Measurements from ENCODE around the gene EML5. TPM values are rescaled to one million over a fixed set of nuclear protein-coding genes. Genes with fewer than 3 reads are reported as not detected.

Gene EML5
- total and polyA plus RNA-seq, 9 donors: 5.7 to 86.5 (median 29.5) TPM

DNA sequence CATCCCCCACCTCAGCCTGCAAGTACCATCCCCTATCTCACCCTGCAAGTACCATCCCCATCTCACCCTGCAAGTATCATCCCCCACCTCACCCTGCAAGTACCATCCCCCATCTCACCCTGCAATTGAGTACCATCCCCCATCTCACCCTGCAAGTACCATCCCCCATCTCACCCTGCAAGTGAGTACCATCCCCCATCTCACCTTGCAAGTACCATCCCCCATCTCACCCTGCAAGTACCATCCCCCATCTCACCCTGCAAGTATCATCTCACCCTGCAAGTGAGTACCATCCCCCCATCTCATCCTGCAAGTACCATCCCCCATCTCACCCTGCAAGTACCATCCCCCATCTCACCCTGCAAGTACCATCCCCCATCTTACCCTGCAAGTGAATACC is 184.9 kb downstream of the EML5 start:
- Histone ChIP-seq H3K9me3 (no peaks in the 10 kb centered on the region), H3K4me1 (ENCODE audit: insufficient read depth) (no peaks in the 10 kb centered on the region), H3K4me3 (no peak overlapping the region), H3K36me3 (peaks cover 2% of the 10 kb centered on the region), H3K27me3 (no peaks in the 10 kb centered on the region), H3K27ac (no peak overlapping the region)
- no peak for DNase-seq
- no peak for TF ChIP-seq POLR2A (IDR thresholded peaks at IDR 0.05)
- TF ChIP-seq, protein P1, sequence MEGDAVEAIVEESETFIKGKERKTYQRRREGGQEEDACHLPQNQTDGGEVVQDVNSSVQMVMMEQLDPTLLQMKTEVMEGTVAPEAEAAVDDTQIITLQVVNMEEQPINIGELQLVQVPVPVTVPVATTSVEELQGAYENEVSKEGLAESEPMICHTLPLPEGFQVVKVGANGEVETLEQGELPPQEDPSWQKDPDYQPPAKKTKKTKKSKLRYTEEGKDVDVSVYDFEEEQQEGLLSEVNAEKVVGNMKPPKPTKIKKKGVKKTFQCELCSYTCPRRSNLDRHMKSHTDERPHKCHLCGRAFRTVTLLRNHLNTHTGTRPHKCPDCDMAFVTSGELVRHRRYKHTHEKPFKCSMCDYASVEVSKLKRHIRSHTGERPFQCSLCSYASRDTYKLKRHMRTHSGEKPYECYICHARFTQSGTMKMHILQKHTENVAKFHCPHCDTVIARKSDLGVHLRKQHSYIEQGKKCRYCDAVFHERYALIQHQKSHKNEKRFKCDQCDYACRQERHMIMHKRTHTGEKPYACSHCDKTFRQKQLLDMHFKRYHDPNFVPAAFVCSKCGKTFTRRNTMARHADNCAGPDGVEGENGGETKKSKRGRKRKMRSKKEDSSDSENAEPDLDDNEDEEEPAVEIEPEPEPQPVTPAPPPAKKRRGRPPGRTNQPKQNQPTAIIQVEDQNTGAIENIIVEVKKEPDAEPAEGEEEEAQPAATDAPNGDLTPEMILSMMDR (IDR thresholded peaks at IDR 0.05): no peak
- TF ChIP-seq EP300 (IDR thresholded peaks at IDR 0.05): no peak
- intact Hi-C loops (cut with DNase I): no loop called here

DNA sequence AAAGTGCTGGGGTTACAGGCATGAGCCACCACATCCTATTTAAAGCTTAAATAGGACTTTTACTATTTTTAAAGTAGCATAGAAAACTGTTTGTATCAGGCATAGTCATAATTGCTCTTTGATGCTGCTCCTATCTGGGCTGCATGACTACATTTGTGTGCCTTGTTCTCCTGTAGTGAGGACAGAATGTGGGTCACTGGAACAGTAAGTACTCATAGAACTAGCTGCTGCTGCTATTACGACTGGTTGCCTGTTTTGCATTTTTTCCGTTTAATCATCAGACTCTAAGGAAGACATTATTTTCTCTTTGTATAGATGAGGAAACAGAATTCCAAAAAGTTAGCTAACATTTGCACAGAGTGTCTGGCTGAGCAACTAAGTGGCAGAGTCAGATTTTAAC is 187.2 kb downstream of the EML5 start:
- Histone ChIP-seq H3K27ac (no peak overlapping the region), H3K9me3 (no peaks in the 10 kb centered on the region), H3K4me3 (no peak overlapping the region), H3K4me1 (ENCODE audit: insufficient read depth) (no peaks in the 10 kb centered on the region), H3K36me3 (peaks cover 2% of the 10 kb centered on the region), H3K27me3 (no peaks in the 10 kb centered on the region)
- intact Hi-C loops (cut with DNase I): no loop called here
- DNase-seq: no peak
- 52 to 63% (median 56%) methylated on average over 2 of the region's 2 CpGs for WGBS, 3 donors
- TF ChIP-seq POLR2A (IDR thresholded peaks at IDR 0.05) (no peak), EP300 (IDR thresholded peaks at IDR 0.05) (no peak)
- TF ChIP-seq, protein P1 (IDR thresholded peaks at IDR 0.05): no peak

DNA sequence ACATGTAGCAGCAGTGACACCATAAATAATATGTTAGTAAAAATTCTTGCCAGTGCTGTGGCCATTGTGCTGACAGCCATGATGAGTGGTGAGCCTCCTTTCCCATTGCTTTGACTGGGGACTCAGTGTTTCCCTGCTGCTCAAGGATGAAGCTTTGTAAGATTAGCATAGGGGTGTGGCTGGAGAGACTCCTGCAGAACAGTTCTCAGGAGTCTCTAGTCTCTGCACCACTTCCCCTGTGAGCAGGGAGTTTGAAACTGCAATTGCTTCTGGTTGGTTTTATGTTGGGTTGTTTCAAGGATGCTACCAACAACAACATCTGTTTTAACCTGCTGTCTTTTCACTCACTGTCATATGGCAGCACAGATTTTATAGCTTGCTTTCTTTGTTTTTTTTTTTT is 188.5 kb downstream of the EML5 start:
- TF ChIP-seq EP300 (IDR thresholded peaks at IDR 0.05) (no peak), POLR2A (IDR thresholded peaks at IDR 0.05) (no peak)
- TF ChIP-seq, protein P1 (IDR thresholded peaks at IDR 0.05): no peak
- Histone ChIP-seq H3K36me3 (no peaks in the 10 kb centered on the region), H3K27ac (no peak overlapping the region), H3K9me3 (no peaks in the 10 kb centered on the region), H3K27me3 (no peaks in the 10 kb centered on the region), H3K4me1 (ENCODE audit: insufficient read depth) (no peaks in the 10 kb centered on the region), H3K4me3 (no peak overlapping the region)
- DNase-seq: no peak
- intact Hi-C loops (cut with DNase I): no loop called here

DNA sequence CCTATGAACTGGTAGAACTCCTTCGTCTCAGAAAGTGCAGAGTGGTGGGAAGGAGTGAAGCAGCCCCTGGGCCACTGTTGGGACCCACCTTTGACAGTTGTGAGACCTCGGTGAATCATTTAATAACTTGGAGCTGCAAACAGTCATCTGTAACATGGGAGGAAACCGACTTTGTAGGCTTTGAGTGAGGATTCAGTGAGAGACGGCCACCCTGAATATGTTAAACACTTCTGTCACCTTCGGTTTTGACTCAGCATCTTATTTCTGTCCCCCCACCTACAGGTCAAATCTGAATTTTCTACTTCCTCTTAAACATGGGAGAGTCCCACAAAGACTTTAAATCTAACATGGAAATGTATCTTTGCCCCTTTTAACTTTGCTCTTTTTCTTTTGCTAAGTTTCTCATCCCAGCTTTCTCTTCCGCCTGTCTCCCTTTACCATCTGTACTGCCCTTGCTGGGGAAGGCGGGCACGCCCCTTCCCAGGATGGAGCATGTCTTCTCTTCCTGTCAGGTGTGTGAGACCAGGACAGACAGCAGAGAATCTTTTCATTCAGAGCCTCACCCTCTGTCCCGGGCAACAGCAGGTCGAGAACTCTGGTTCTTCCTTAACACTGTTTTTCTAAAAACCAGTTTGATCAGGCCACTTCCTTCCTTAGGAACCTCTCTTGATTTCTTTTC is 192.9 kb downstream of the EML5 start:
- no peaks in the 10 kb centered on the region for H3K27me3 ChIP-seq
- intact Hi-C loops (cut with DNase I): no loop called here
- H3K4me3 ChIP-seq: no peak overlapping the region
- no peaks in the 10 kb centered on the region for H3K9me3 ChIP-seq
- 86 to 89% (median 88%) methylated on average over 10 of the region's 10 CpGs for WGBS, 3 donors
- no peaks in the 10 kb centered on the region for H3K4me1 ChIP-seq (ENCODE audit: insufficient read depth)
- H3K36me3 ChIP-seq: no peaks in the 10 kb centered on the region
- TF ChIP-seq, protein P1 (IDR thresholded peaks at IDR 0.05): no peak
- TF ChIP-seq POLR2A (IDR thresholded peaks at IDR 0.05): no peak
- no peak for TF ChIP-seq EP300 (IDR thresholded peaks at IDR 0.05)
- H3K27ac ChIP-seq: no peak overlapping the region
- no peak for DNase-seq
